ENCODE results near the gene PLCH2.

- TF ChIP-seq EGR1 (IDR thresholded peaks at IDR 0.05) (no peak), TAF1 (IDR thresholded peaks at IDR 0.05; ENCODE audit: low read depth) (no peak), MAX (IDR thresholded peaks at IDR 0.05) (no peak), REST (IDR thresholded peaks at IDR 0.05; ENCODE audit: low read depth) (no peak)
These were observed 36.7 kb upstream of the PLCH2 start for GRCh38 chr1:2439369-2439768.
